ENCODE data around the gene GSG1. TPM values are rescaled to one million over a fixed set of nuclear protein-coding genes. Genes with fewer than 3 reads are reported as not detected.
"Not testable (repeated sequence)": the region's sequence is repeated elsewhere in the genome, so short reads cannot be mapped to it uniquely, and the experiment has no call there.

The GSG1 gene
- polyA plus RNA-seq, 10 donors, result 6.8 to 18.5 (median 8.8) TPM

DNA sequence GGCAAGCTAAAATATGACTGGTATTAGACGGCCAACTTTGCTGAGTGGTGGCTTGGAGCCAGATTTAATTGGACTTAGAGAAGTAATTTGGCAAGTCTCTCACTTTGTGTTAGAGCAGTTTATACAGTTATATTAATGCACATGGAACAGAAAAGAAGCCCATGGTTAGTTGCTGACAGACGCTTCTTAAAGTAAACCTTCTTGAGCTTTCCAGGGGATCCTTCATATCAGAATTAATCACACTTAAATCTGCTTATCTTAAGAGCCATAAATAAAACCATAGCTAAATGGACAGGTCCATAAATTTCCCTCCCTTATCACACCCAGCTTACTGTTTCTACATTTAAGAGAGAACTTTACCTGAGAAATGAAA is 9.6 kb downstream of the GSG1 start:
- DNase-seq, result no peak

DNA sequence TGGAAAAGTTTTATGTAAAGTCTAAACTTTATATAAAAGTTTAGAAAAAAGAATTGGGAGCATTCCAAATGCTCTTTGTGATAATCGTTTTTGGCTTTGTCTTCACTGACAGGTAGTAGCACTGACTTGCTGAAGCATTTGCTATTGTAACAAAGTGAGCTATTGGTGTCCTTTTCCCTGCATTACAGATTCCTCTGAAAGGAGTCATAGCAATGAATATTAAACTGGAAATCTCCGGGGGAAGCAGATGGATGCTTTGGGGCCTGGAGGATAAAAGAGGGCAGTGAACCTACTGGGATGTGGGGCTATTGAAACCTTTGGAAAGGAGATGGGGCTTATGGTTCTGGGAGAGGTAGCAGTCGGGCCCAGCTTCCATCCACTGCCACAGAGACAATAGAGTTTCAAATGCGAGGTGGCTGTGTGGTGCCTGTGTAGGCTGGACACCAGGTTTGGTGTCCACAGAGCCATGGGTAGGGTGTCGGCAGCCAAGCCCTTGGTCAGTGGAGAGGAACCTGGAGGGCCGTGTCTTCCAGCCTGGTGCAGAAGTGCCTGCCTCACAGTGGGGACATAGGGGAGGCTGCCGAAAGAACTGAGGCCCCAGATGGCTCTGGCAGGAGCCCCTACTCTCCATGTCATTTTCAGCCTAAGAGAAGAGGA is 10.1 kb downstream of the GSG1 start:
- peak in 1 of 3 donors; percentile 42 for DNase-seq

DNA sequence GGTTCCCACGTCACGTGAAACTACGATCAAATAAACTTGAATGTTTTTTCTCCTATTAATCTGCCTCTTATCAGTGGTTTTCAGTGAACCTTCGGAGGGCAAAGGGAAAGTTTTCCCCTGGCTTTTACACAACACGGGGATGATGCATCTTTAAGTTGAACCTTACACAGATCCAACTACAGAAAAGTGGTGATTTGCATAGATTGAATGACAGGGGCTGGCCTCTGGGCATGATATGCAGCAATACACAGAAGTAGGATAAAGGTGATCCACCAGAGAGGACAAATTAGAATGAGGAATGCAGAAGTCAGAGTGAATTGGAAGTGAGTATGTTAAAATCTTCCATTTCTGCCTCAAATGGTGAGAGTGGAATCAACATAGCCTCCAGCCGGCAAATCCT is 11.6 kb downstream of the GSG1 start:
- no peak for DNase-seq

DNA sequence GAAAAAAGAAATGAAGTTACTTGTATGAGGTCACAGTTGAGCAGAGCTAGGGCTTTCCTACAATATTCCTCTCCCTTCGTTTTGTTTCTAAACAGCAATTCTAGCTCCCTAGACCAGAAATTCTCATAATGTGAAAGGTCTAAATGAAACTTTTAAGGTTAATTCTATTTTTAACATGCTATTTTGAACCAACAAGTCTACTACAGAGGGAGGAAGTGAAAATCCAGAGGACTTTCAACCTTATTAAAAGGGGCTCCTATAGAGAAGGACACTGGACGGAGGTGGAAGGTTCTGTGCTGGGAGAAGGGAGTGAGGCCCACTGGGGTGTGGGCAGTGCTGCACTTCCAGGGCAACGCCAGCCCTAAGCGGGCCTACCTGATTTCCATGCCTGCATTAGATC is 13.4 kb downstream of the GSG1 start:
- no peak for DNase-seq

DNA sequence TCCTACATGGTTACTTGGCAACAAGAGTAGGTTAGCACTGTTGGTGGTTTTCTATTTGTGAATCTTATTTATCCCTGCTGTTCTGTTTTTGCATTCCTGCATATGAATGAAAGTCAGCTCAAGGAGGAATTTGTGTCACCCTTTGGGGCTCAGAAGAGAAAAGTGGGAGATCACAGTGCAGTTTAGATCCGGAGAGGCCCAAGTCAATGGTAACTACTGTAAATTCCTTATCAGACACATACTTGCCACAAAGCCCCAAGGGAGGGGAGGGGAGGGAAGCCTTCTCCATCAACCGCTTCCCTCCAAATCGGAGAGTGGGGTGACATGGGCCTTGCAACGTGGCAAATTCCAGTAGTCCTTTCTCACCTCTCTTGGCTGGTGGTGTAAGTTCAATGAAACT is 15.0 kb downstream of the GSG1 start:
- DNase-seq, result no peak

DNA sequence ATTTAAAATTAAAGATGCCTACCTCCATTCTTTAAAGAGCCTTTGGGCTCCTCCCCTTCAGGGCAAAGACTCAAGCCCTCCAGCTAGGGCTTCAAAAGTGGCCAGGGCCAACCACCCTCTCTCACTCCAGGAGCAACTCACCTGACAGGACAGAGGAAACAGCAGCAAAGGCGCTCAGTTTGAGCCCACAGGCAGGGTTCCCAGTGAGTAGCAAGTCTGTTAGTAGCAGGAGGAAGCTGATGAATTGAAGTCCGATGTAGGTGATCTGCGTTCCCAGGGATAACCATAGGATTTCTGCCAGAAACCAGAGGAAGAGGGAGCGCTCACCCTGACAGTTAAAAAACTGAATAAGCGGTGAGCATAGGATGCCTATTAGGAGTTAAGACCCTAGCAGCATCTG is 15.7 kb downstream of the GSG1 start:
- DNase-seq, result no peak

DNA sequence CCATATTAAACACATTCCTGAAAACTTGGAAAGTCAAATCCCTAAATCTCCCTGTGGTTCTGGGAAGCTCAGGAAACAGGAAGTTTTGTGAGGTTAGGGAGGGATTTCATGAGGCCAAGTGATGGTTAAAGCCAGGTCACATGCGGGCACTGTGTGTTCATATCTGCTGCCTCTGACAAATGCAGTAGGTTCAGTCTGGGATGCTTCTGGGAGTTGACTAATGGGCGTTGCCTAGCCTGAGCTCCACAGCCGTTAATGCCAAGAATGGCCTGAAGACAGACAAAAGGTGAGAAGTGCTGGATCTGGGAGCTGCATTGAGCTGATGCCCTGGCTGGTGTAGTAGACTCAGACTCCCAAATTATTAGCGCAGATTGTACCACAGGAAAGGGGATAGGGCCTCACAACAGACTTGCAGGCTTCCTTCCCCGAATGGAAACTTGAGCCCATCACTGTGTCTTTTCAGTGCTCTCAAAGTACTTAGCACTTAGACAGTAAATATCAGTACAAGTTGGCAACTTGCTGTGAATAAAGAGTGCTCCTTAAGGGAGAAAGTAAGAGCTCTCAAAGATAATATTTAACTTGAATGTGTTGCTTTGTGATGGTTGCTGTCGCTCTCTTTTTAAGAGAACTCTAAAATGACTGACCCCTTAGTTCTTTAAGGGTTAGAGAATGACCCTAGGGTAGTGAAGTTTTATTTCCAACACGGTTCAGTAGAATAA is 17.3 kb downstream of the GSG1 start:
- no peak for DNase-seq

DNA sequence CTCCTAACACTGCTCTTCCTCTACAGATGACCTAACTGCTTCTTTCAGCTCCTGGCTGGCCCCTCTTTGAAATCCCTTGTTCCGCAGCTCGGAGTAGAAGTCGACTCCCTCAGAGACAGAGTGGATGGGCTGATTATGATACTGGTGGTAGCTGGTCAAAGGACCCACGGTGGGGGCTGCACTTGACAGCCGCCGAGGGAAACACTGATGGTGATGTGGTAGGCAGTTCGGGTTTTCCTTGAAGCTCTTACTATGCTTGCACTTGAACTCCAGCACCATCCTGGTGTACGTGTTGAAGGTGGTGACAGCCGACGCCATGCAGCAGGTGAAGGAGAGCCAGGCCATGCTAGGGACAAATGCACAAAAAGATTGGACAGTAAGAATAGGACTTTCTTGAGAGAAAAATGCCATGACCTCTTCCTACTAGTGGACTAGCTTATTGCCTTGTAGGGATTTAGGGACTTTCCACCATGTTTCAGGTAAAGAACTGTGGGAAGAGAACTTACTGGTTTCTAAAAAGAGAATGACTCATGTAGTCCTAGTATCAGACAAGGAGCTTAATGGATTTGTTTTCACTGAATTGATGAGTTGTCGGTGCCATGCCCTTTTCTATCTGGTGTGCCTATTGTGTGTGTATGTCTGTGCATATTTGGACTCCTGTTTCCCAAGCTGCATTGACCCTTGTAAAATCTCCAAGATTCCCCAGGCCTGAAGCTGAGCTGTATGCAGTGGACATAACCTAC is 18.4 kb downstream of the GSG1 start:
- DNase-seq, result no peak

DNA sequence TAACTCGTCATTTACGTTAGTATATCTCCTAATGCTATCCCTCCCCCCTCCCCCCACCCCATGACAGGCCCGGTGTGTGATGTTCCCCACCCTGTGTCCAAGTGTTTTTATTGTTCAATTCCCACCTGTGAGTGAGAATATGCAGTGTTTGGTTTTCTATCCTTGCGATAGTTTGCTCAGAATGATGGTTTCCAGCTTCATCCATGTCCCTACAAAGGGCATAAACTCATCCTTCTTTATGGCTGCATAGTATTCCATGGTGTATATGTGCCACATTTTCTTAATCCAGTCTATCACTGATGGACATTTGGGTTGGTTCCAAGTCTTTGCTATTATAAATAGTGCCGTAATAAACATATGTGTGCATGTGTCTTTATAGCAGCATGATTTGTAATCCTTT is 19.8 kb downstream of the GSG1 start:
- DNase-seq, result not testable (repeated sequence)

DNA sequence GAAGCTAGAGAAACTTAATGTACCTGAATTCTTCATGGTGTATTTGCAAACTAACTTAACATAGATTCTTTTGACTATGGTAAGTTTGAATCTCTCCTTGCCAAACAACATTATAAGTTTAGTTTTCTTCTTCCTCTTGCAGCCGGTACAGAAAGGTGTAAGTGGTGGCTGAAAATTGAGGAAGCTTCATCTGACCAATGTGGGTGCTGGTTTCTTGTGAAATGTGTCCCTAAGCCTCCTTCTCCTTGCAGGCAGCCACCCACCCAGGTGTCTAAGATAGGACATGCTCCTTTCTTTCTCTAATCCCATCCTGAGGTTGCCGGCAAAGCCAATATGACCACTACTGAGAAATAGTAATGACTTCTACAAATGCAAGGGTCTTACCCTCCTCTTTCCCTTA is 20.6 kb downstream of the GSG1 start:
- DNase-seq, result no peak

DNA sequence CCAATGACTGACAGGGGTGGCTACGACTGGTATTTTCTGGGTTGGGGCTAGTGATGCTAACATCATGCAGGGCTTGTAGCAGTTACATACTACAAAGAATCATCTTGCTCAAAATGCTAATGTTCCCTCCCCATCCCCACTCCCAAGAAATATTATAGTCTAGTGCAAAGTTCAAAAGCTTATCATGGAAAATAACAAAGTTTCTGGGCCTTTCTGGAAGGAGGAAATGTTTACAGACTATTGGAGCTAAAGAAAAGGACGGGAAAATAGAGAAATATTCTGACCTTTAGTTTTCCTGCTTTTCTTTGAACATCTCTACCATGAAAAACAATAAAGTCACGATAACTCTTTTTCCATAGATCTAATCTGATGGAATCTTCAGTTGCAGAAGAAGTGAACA is 23.2 kb downstream of the GSG1 start:
- no peak for DNase-seq

DNA sequence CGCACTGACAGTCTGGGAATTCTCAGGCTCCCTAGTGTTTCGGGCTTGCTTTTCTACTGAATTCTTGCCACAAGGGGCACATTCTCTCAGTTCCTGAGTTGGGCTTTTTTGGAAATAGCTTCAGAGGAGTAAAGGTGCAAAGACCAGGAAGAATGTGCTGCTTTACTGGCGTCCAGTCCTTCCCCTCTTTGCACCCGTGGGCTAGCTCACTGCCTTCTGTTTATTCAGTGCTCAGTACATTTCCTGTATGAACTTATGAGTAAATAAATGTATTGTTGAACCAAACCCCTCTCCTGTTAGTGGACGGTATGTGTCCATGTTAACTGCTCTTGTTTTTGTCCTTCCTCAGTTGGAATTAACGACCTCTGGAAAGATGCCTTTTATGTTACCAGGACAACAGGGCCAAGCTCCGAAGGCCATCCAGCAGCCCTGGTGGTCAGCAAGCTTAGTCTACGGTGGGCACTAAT is 24.0 kb downstream of the GSG1 start:
- DNase-seq, result no peak

DNA sequence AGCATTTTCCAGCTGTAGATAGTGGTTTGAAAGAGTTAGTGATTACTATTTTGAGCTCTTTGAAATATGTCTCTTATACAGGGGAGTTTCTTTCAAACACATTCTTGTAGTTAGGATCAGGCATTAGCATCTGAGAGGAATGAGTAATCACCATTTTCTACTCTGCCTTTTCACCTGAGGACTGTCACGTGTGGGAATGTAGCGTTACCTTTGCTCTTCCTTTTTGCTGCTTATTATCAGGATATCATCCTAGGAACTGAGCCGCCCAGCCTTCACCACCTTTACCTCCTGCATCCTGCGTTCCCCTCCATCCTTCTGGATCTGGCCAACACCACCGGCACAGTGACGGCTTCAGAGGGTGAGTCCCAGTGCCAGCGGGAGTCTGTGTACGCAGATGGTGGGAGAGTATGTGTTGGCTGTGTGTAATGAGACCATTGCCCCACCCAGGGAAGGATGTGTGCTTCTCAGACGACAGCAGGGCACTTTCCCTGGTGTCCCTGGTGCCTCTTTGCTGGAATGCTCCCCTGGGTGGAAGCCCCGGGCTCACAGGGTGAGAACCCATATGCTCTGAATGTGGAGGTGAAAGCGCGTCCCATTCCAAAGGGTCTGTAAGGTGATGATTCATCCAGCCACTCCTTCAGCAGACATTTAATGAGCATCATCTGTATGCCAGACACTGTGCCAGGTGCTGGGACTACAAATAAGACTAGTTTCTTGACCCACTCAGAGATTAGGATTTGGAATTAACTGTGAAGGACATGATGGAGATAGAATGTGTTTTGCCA is 27.5 kb downstream of the GSG1 start:
- DNase-seq, result no peak

DNA sequence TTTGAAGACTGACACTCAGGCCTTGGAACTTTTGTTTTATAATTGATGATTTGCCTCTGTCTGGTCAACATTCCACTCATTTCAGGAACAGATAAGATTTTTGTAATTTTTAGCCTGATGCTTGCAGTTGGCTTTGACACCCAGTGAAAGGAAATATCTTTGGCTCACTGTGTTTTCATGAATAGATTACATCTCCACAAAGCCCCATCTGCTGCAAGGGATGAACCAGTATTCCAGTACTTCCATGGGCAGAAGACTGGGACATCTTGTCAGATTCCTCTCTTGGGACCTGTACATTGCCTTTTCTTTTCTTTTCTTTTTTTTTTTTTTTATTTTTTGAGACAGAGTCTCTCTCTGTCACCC is 28.4 kb downstream of the GSG1 start:
- DNase-seq, result no peak

DNA sequence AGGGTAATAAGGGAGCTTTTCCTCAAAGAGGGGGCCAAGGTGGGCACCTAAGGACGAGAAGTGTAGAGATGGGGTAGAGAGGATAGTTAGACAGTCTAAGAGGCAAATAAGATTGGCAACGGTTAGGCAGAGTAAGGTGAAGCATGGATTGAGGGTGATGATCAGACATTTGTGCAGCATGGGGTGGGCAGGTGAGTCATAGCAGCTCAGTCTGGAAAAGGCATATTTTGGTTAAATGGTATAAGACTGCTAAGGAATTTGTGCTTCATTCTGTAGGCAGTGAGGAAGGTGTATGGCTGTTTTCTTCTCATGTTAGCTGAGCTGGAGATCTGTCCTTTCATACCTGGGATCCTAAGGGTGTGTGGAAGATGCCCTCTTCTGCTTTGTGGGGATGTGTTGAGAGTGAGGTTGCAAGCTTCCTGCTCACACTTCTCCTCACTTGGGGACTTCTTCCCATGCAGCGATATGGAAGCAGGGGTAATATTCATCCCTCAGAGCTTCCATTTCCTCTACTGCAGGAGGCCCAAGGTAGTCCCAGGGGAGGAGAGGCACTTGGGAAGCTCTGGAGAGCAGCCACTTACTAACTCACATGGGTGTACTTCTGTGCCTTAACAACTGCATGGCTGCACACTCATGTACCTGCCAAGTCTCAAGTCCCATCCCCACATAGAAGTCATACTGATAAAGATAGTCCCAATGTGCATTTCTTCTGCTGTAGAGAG is 28.9 kb downstream of the GSG1 start:
- no peak for DNase-seq

DNA sequence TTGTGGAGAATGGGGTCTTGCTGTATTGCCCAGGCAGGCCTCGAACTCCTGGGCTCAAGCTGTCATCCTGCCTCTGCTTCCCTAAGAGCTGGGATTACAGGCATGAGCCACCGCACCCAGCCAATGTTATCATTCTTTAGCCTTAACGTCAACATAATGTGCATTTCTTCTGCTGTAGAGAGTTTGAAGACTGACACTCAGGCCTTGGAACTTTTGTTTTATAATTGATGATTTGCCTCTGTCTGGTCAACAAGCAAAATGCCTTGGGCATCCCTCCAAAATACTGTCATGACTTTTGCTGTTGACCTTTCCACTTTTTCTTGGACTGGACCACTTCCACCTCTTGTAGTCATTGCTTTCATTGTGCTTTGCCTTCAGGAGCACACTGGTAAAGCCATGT is 30.3 kb downstream of the GSG1 start:
- DNase-seq, result no peak

DNA sequence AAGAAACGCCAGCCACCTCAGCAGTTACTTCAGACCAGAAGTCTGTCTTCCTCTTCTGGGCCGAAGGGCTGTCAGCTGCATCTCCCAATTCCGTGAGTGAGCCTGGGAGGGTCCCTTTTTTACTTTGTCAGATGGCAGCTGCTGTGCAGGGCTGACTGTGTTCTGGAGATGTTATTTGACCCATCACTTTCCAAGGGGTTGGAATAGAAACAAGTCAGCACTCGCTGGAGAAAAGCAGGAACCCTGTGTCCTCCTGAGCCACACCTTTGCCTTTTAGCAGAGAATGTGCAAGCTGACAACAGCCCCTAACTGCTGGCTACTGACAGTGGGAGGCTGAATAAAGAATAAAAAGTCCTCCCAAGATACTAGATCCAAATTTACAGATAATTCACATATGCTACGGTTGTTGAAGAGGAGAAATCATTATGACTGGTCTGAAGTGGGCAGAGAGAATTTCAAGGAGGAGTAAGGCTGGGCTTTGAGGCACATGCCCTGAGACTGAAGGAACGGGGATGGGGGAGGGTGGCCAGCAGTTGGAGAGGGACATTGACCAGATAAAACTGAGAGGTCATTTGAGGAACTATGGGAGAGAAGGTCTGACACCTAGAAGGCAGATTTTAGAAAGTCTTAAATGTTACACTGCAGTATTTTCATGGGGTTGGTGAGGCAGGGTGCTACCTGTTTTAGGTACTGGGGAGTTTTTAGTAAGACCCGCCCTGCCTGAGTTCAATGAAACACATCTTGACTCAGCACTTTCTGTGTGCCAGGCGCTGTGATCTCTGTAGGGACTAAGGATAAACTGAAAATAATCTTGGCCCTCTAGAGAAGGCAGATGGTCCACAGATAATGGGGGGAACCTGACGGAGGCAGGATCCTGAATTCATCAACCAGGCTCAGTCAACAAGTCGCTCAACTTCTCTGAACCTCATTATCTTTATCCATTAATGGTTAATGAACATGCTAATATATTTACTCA is 31.9 kb downstream of the GSG1 start:
- DNase-seq, result no peak

DNA sequence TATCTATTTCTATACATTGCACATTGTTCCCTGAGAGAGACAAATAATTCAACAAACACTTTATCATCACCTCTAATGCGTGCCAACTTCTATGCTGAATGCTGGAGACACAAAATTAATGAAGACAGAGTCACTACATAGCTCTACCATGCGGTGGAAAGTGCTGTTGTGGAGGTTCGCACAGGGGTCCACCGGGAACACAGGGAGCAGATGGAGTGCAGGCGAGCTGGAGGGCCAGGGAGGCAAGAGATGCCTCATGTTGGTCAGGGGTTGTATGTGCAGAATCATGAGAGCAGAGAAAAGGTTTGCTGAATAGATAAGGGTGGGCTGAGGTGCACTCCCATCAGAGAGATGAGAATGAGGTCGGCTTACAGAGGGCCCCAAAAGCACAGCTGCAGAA is 34.1 kb downstream of the GSG1 start:
- peak in 1 of 3 donors; percentile 34 for DNase-seq

DNA sequence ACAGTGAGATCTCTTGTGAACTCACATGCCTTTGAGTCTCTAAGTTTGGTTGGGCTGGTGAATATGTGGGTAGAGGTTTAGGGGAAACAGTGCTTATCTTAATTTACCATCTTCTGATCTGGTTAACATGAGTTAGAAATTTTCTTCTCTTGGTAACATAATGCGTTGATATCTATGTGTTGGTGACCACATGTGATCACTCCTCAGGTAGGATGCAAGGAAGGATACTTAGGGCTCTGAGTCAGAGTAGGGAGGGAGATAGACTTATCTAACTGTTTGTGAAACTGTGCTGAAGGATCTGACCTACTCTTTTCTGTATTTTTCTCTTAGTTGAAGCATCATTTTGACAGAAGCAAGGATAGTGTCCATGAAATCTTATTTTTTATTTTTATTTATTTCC is 36.1 kb downstream of the GSG1 start:
- no peak for DNase-seq

DNA sequence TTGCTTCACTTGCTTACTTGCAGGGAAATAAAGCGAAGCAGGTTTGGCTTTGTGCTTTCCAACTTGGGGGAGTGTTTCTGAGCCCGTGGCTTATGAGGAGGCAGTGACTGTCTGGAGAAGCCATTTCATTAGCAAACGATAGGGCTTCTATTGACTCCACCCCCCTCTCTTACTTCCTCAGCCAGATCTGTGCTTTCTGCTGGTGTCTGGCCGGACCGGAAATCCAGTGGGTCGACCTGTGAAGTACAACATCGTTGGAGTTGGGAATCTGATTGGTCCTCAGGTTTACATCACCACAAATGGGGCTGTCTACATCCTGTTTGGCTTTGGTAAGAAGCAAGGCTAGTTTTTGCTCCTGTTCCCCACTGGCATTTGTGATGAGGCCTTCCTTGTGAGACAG is 37.0 kb downstream of the GSG1 start:
- DNase-seq, result no peak

All from muscle of back (tissue), 11 donors.